ENCODE data around the gene SOWAHC. TPM values are rescaled to one million over a fixed set of nuclear protein-coding genes. Genes with fewer than 3 reads are reported as not detected.
"Not testable (repeated sequence)": the region's sequence is repeated elsewhere in the genome, so short reads cannot be mapped to it uniquely, and the experiment has no call there.

The SOWAHC gene
- 13.5 and 14.9 TPM in 2 replicates for total RNA-seq

GRCh38 chr2:109613922-109614714 lies at the start of gene SOWAHC, which contains the start of gene SEPTIN10:
Gene SOWAHC, plus strand, starts transcription at chr2:109614364. Its CDS starts 126 bp downstream, at chr2:109614490.
Gene SEPTIN10, minus strand, starts transcription at chr2:109613966. Its CDS starts 139 bp downstream, at chr2:109613827.
- DNase-seq (ENCODE audit: low read depth) = peak; percentile 96
- Histone ChIP-seq H3K27me3 (ENCODE audit: control insufficient read depth, insufficient read depth, low read length) (no peaks in the 10 kb centered on the region), H3K36me3 (ENCODE audit: control insufficient read depth, insufficient read depth, low read length) (no peaks in the 10 kb centered on the region), H3K4me3 (ENCODE audit: low read depth, low read length) (peak within 1 kb of the TSS; percentile 93)
- TF ChIP-seq, protein P1, sequence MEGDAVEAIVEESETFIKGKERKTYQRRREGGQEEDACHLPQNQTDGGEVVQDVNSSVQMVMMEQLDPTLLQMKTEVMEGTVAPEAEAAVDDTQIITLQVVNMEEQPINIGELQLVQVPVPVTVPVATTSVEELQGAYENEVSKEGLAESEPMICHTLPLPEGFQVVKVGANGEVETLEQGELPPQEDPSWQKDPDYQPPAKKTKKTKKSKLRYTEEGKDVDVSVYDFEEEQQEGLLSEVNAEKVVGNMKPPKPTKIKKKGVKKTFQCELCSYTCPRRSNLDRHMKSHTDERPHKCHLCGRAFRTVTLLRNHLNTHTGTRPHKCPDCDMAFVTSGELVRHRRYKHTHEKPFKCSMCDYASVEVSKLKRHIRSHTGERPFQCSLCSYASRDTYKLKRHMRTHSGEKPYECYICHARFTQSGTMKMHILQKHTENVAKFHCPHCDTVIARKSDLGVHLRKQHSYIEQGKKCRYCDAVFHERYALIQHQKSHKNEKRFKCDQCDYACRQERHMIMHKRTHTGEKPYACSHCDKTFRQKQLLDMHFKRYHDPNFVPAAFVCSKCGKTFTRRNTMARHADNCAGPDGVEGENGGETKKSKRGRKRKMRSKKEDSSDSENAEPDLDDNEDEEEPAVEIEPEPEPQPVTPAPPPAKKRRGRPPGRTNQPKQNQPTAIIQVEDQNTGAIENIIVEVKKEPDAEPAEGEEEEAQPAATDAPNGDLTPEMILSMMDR (IDR thresholded peaks at IDR 0.05; ENCODE audit: insufficient read depth, low read length, poor library complexity, severe bottlenecking) = no peak

DNA sequence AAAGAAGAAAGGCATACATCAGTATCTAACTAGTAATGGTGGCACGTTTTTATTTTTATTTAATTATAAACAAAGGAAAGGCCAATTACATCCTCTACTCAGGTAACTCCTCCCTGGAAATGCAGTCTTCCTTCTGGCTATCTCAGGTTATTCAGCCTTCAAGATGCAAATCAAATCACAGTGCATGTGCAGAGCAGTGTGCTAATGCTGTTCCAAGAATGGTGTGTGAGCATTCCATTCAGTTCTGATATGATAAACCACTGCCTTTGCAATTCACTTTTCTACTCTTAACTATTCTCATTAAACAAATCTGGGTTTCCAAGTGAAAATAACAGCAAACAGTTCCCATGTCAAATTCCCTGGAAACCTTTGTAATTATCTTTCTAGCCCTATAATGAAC lies 38.8 kb upstream of the SOWAHC start:
- no peaks in the 10 kb centered on the region for H3K27me3 ChIP-seq (ENCODE audit: control insufficient read depth, insufficient read depth, low read length)
- DNase-seq (ENCODE audit: low read depth) = no peak
- H3K4me3 ChIP-seq (ENCODE audit: low read depth, low read length) = no peak overlapping the region
- TF ChIP-seq, protein P1 (IDR thresholded peaks at IDR 0.05; ENCODE audit: insufficient read depth, low read length, poor library complexity, severe bottlenecking) = no peak
- no peaks in the 10 kb centered on the region for H3K36me3 ChIP-seq (ENCODE audit: control insufficient read depth, insufficient read depth, low read length)

DNA sequence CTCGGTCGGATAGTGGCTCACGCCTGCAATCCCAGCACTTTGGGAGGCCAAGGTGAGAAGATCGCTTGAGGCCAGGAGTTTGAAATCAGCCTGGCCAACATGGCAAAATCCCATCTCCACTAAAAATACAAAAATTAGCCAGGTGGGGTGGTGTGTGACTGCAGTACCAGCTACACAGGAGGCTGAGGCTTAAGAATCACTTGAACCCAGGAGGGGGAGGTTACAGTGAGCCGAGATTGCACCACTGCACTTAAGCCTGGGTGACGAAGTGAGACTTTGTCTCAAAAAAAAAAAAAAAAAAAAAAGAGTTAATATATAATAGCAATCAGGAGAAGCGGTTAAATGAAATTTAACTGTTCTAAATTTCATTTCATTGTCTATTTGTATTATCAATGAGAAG lies 36.5 kb upstream of the SOWAHC start:
- not testable (repeated sequence) for H3K36me3 ChIP-seq (ENCODE audit: control insufficient read depth, insufficient read depth, low read length); H3K4me3 ChIP-seq (ENCODE audit: low read depth, low read length); DNase-seq (ENCODE audit: low read depth); H3K27me3 ChIP-seq (ENCODE audit: control insufficient read depth, insufficient read depth, low read length)

- TF ChIP-seq, protein P1 (IDR thresholded peaks at IDR 0.05; ENCODE audit: insufficient read depth, low read length, poor library complexity, severe bottlenecking) = no peak
- H3K27me3 ChIP-seq (ENCODE audit: control insufficient read depth, insufficient read depth, low read length) = no peaks in the 10 kb centered on the region
- H3K4me3 ChIP-seq (ENCODE audit: low read depth, low read length) = no peak overlapping the region
- no peak for DNase-seq (ENCODE audit: low read depth)
- peaks cover 2% of the 10 kb centered on the region for H3K36me3 ChIP-seq (ENCODE audit: control insufficient read depth, insufficient read depth, low read length)
These were observed 31.0 kb upstream of the SOWAHC start for GRCh38 chr2:109582928-109583895.

DNA sequence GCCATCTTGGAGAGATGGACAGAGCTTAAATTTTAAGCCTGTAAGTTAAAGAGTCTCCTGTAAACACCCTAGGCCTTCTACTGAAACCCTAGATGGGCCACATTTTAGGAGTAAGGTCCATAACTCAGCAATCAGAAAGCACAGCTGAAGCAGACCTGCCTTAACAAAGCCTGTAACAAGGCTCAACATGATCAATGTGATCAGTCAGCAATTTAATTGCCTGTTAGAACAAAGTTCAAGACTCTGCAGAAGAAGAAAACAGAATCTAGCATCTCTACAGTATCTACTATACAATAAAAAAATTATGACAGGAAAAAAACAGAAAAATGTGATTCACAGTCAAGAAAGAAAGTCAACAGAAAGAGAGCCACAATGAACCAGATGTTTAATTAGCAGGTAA lies 27.5 kb upstream of the SOWAHC start:
- TF ChIP-seq, protein P1 (IDR thresholded peaks at IDR 0.05; ENCODE audit: insufficient read depth, low read length, poor library complexity, severe bottlenecking) = no peak
- DNase-seq (ENCODE audit: low read depth) = no peak
- H3K27me3 ChIP-seq (ENCODE audit: control insufficient read depth, insufficient read depth, low read length) = no peaks in the 10 kb centered on the region
- no peaks in the 10 kb centered on the region for H3K36me3 ChIP-seq (ENCODE audit: control insufficient read depth, insufficient read depth, low read length)
- no peak overlapping the region for H3K4me3 ChIP-seq (ENCODE audit: low read depth, low read length)

DNA sequence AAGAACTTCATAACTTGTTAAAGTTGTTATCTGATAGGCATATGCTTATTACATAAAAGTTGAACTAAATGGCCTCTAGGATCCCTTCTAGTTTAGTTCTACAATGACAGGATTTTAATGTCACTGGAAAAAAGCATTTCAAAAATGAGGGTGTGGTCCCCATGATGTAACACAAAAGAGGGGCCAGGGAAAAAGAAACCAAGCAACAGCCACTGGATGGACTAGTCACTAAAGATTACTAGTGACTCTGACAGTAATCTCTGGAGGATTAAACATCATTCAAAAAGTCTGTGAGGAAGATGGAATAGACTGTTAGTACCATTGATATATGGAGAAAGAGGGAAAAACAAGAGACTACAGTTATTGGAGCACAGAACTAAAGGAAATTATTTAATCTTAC lies 23.0 kb upstream of the SOWAHC start:
- no peak for DNase-seq (ENCODE audit: low read depth)
- TF ChIP-seq, protein P1 (IDR thresholded peaks at IDR 0.05; ENCODE audit: insufficient read depth, low read length, poor library complexity, severe bottlenecking) = no peak
- H3K27me3 ChIP-seq (ENCODE audit: control insufficient read depth, insufficient read depth, low read length) = no peaks in the 10 kb centered on the region
- no peak overlapping the region for H3K4me3 ChIP-seq (ENCODE audit: low read depth, low read length)
- no peaks in the 10 kb centered on the region for H3K36me3 ChIP-seq (ENCODE audit: control insufficient read depth, insufficient read depth, low read length)

Measured in kidney epithelial cell (primary cell).